T47D (cell line): ENCODE measurements around the gene CES4A.
"Not testable (repeated sequence)": the region's sequence is repeated elsewhere in the genome, so short reads cannot be mapped to it uniquely, and the experiment has no call there.

ENCODE experiments used
- DNase-seq, 2 experiments: peaks; one replicate each; pipeline versions ENCODE4 v3.0.0 to v3.0.0-alpha.2; 2011 to 2012; ENCODE audit warnings: low read depth in 1 of 2, low spot score in 1 of 2
- JUND ChIP-seq: IDR thresholded peaks from 2 replicates; pipeline ENCODE4 v1.6.1; 2012; ENCODE audit warnings: low read depth
- in situ Hi-C: cut with HindIII; loops from 2 replicates; pipeline ENCODE4 v1.10.0; 2016; ENCODE audit warnings: low sequenced_read_pairs, low pct_unique_long_range_greater_than_20kb

The CES4A gene

DNA sequence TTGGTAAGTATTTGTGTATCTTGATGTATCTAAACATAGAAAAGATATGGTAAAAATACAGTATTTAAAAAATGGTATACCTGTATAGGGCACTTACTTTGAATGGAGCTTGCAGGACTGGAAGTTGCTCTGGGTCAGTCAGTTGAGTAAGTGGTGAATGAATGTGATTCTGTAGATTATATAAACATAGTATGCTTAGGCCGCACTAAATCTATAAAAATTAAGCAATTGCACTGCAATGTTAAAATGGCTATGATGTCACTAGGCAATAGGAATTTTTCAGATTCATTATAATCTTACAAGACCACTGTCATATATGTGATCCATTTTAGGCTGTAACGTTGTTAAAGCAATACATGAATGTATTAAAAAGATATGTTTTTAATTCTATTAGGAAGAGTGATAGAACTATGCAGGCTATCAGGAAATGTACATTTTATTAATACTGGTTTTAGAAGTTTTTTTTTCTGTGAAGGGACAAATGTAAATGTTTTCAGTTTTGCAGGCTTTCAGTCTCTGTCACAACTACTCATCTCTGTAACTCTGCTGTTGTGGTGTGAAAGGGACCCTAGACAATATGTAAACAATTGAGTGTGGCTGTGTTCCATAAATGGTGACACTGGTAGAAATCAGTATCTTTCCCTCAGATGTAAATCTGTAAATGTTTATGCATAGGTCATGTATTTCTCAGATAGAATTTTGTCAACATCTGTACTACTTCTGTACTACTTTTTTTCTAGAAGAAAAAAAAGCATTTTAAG, 51.1 kb downstream of the CES4A start:
- DNase-seq, result no peak
- TF ChIP-seq JUND, result no peak
- in situ Hi-C loops, result no loop called here

DNA sequence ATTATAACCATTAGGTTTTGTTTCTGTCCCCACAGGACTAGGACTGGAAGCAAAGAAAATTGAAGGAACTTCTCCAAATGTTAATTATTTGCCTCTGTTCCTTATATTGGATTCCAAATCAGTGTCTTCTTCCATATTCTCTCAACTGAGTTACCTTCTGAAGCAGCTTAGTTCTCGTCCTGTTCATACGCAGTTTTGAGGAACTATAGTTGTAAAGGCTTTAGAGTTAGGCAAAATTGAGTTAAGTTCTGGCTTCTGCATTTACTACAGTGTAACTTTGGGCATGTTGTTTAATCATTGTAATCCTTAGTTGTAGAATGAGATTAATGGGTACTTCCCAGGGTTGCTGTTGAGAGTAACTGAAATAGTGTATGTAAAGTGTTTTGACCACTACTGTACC, 51.8 kb downstream of the CES4A start:
- in situ Hi-C loops, result no loop called here
- no peak for DNase-seq
- no peak for TF ChIP-seq JUND

DNA sequence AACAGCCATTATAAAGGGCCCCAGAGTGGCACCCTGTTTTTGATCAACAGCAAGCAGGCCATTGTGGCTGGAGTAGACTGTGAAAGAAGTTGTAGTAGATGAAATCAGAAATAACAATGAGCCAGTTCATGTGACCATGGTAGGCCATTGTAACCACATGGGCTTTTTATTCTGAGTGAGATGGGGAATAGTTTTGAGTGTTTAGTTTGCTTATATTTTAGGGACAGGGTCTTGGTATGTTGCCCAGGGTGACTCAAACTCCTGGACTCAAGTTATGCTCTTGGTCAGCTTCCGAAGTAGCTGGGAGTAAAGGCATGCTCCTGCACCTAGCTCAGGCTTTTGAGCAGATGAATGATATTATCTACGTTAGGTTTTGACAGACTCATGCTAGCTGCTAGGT, 52.5 kb downstream of the CES4A start:
- in situ Hi-C loops, result no loop called here
- TF ChIP-seq JUND, result no peak
- DNase-seq, result no peak

DNA sequence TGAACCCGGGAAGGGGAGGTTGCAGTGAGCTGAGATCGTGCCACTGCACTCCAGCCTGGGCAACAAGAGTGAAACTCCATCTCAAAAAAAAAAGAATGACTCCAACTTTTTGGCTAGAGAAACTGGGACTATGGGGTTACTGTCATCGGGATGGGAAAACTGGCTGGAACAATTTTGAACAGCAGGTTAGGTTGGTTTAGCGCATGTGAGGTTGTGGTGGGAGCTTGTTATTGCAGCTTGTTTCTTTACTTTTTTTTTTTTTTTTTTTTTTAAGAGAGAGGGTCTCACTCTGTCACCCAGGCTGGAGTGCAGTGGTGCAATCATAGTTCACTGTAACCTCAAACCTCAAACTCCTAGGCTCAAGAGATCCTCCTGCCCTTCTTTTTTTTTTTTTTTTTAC, 53.1 kb downstream of the CES4A start:
- in situ Hi-C loops, DNase-seq: not testable (repeated sequence)

- no peak for TF ChIP-seq JUND
- no peak for DNase-seq
- in situ Hi-C loops, result no loop called here
Observed at GRCh38 chr16:67043420-67043819, 55.0 kb downstream of the CES4A start.

- no peak for TF ChIP-seq JUND
- in situ Hi-C loops, result no loop called here
- no peak for DNase-seq
Observed at GRCh38 chr16:67050796-67051195, 62.4 kb downstream of the CES4A start.

GRCh38 chr16:67052399-67052798, 64.0 kb downstream of the CES4A start:
- DNase-seq, result no peak
- no peak for TF ChIP-seq JUND
- in situ Hi-C loops, result no loop called here

GRCh38 chr16:67053767-67054334, 65.5 kb downstream of the CES4A start:
- in situ Hi-C loops, result no loop called here
- no peak for TF ChIP-seq JUND
- DNase-seq, result no peak

DNA sequence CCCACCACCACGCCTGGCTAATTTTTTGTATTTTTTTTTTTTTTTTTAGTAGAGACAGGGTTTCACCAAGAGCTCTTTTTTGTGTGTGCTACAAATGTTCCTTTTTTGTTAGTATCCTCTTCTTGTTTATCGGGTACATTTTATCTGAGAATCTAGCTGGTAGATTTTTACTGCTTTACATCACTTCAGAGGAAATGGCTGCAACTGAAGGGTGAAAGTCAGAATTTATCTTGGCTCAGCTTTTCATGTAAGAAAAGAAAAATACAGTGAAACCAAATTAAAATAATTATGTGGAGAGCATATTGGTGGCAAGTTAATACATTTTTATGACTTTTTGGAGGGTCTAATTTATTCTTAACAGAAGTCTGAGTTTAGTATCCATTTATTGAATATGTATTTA, 66.5 kb downstream of the CES4A start:
- no peak for DNase-seq
- no peak for TF ChIP-seq JUND
- in situ Hi-C loops, result no loop called here

DNA sequence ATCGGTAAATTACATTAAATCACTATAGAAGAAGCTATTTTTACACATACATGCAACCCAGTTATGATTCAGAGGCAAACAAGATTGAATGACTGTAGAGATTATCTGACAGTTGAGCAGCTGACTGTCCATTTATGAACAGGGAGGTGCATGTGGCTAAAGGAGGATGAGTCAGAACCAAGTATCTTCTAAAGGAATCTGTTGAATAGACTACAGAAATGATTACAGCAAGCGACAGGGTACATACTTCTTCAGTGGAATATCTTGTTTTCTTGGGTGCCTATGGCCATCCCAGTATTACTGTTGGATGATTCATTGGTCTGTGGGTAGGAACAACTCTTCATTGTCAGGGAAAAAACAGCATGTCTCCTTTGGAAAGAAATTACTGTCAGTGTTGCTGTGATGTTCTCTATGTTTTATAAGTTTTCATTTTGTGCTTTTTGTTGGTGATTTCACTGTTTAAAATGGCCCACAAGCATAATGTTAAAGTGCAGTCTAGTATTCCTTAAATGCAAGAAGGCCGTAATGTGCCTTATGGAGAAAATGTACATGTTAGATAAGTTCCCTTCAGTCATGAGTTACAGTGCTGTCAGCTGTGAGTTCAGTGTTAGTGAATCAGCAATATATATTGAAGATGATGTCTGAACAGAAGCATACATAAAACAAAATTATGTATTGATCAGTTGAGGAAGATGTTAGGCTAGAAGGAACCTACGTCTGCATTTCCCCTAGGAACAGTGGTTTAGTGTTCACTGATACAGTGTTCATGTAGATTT, 67.5 kb downstream of the CES4A start:
- in situ Hi-C loops, result no loop called here
- no peak for DNase-seq
- no peak for TF ChIP-seq JUND
